Parathyroid adenoma (tissue), 2 donors: ENCODE results near the gene LHX1.

ENCODE experiments used
- H2AFZ ChIP-seq: fragments of 300-600 bp; sonication (generic); one replicate; pipeline ENCODE4 v1.7.0; 2017; ENCODE audit warnings: antibody characterized with exemption, mild to moderate bottlenecking
- H3K27ac ChIP-seq: fragments of 300-600 bp; sonication (generic); one replicate; pipeline ENCODE4 v1.7.0; 2017
- H3K27me3 ChIP-seq: fragments of 300-600 bp; sonication (generic); one replicate; pipeline ENCODE4 v1.7.0; 2017; ENCODE audit warnings: low read length; ENCODE audit not compliant: control insufficient read depth, insufficient read depth
- H3K36me3 ChIP-seq: fragments of 300-600 bp; sonication (generic); one replicate; pipeline ENCODE4 v1.7.0; 2017; ENCODE audit warnings: low read length; ENCODE audit not compliant: control insufficient read depth, insufficient read depth
- H3K4me1 ChIP-seq: fragments of 300-600 bp; sonication (generic); one replicate; pipeline ENCODE4 v1.7.0; 2017; ENCODE audit warnings: control low read depth
- H3K4me2 ChIP-seq: fragments of 300-600 bp; sonication (generic); one replicate; pipeline ENCODE4 v1.7.0; 2017; ENCODE audit warnings: low read length
- H3K4me3 ChIP-seq: fragments of 300-600 bp; sonication (generic); one replicate; pipeline ENCODE4 v1.7.0; 2017; ENCODE audit warnings: low read depth, low read length
- H3K79me2 ChIP-seq: fragments of 300-600 bp; sonication (generic); one replicate; pipeline ENCODE4 v1.7.0; 2017; ENCODE audit warnings: control low read depth
- H3K9ac ChIP-seq: fragments of 300-600 bp; sonication (generic); one replicate; pipeline ENCODE4 v1.7.0; 2017; ENCODE audit warnings: mild to moderate bottlenecking
- H3K9me3 ChIP-seq: fragments of 300-600 bp; sonication (generic); one replicate; pipeline ENCODE4 v1.7.0; 2017; ENCODE audit warnings: low read length; ENCODE audit not compliant: control insufficient read depth
- TF ChIP-seq, protein P1 (sequence below): fragments of 300-600 bp; sonication (generic); IDR thresholded peaks from one replicate; pipeline ENCODE4 v1.7.0; 2017; ENCODE audit warnings: antibody characterized with exemption, mild to moderate bottlenecking
- donor health status: primary hyperparathyroidism.

The LHX1 gene

DNA sequence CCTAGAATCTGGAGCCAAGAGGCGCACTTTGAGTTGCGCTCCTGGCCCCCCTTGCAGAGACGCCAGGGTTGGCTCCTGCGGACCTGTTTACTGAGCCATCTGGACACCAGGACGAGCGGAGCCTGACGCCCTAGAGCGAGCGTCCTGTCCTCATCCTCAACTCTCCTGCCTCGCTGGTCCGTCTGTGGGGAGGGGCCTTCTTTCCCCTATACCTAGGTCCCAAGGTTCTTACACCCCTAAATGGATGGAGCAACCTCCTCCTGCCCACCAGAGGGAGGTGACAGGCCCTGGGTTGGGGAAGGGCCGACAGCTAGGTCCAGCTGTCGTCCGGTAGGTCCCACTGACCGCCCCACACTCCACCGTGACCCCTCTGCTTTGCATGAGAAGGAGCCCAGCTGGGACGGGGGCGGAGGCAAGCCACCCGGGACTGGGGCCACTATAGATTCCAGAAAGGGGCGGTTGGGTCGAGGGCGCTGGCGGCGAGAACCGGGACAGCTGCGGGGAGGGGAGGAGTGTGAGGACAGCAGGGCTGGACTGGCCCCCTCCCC lies 3.1 kb upstream of the LHX1 start:
- no peak overlapping the region for H2AFZ ChIP-seq
- TF ChIP-seq, protein P1, sequence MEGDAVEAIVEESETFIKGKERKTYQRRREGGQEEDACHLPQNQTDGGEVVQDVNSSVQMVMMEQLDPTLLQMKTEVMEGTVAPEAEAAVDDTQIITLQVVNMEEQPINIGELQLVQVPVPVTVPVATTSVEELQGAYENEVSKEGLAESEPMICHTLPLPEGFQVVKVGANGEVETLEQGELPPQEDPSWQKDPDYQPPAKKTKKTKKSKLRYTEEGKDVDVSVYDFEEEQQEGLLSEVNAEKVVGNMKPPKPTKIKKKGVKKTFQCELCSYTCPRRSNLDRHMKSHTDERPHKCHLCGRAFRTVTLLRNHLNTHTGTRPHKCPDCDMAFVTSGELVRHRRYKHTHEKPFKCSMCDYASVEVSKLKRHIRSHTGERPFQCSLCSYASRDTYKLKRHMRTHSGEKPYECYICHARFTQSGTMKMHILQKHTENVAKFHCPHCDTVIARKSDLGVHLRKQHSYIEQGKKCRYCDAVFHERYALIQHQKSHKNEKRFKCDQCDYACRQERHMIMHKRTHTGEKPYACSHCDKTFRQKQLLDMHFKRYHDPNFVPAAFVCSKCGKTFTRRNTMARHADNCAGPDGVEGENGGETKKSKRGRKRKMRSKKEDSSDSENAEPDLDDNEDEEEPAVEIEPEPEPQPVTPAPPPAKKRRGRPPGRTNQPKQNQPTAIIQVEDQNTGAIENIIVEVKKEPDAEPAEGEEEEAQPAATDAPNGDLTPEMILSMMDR = no peak
- no peaks in the 10 kb centered on the region for H3K79me2 ChIP-seq
- peak overlapping the region; percentile 11 for H3K4me2 ChIP-seq
- peaks cover 55% of the 10 kb centered on the region for H3K27me3 ChIP-seq
- no peak overlapping the region for H3K4me3 ChIP-seq
- H3K9me3 ChIP-seq = no peaks in the 10 kb centered on the region
- no peaks in the 10 kb centered on the region for H3K4me1 ChIP-seq
- no peak overlapping the region for H3K9ac ChIP-seq
- H3K27ac ChIP-seq = no peak overlapping the region
- no peaks in the 10 kb centered on the region for H3K36me3 ChIP-seq

DNA sequence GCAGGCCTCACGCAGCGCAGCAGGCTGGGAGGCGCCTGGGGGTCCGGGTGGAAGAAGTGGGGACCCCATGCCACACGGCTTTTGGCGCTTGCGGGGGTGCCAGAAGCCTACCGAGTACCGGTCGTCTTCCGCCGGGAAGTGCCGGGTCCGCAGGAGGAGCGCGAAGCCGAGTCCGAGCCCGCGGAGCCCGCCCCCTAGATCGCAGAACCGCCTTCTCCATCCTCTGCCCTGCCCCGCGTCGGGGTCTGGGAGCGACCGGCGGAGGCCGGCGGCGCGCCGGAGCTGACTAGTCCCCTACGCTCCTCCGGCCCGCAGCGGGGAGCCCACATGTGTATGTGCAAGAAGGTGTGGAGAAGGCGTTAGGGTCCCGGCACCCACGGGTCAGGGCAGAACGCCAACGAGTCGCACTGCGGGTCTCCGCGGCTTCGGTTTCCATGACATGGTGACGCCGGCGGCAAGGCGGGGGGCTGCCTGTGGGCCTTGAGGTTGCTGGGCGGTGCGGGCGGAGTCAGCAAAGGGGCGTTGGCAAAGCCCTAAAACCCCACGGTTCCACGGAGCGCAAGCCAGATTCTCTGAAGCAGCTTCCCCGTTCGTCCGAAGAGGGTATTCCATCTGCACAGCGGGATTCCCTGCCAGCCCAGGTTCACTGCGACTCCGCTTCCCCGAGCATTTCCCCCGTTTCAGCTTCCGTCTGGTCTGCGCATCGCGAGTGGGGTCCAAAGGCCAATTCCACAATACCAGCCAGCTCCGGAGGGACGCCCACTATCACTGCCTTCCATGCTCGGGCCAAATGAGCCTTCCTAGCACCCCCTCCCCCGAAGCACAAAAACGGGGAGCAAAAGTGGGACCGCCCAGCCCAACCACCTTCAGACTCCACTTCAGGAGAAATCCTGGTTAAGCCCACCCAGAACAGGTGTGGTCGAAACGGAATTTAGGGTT lies 2.3 kb upstream of the LHX1 start:
- TF ChIP-seq, protein P1 = no peak
- H2AFZ ChIP-seq = no peak overlapping the region
- no peak overlapping the region for H3K9ac ChIP-seq
- no peak overlapping the region for H3K27ac ChIP-seq
- no peaks in the 10 kb centered on the region for H3K4me1 ChIP-seq
- H3K4me2 ChIP-seq = no peak overlapping the region
- no peaks in the 10 kb centered on the region for H3K79me2 ChIP-seq
- H3K36me3 ChIP-seq = no peaks in the 10 kb centered on the region
- H3K4me3 ChIP-seq = no peak overlapping the region
- H3K27me3 ChIP-seq = peaks cover 61% of the 10 kb centered on the region
- no peaks in the 10 kb centered on the region for H3K9me3 ChIP-seq

DNA sequence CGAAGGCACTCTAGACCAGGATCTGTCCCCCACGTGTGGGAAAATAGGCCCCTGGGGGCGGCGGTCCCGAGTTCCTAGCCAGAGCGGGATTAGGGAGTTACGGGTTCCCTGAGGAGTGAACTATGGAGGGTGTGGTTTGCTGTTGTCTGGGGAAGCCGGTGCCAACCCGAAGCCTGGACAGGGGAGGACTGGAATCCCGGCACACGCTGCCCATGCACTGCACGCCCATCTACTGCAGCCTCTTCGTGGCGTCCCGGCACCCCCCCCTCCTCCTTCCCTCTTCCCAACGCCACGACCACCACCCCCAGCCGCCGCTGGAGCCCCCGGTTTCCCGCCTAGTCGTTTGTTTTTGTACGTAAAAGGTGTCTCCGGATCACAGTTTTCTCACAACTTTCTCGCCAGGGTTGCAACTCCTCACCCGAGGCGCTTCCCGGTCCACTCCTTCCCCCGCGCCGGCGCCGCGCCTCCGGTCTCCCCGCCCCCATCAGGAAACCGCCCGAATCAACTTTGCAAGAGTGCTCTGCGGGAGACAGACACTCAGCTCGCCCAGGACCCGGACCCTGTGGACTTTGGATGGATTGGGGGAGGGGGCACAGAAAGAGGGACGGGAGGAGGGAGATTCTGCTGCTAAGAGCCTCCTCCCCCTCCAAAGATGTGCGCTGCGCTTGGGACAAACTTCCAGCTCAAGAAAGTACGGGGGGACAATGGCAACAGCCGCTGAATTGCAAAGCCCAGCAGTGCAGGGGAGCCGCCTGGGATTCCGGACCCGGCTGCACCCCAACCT lies 1.4 kb upstream of the LHX1 start:
- no peaks in the 10 kb centered on the region for H3K4me1 ChIP-seq

DNA sequence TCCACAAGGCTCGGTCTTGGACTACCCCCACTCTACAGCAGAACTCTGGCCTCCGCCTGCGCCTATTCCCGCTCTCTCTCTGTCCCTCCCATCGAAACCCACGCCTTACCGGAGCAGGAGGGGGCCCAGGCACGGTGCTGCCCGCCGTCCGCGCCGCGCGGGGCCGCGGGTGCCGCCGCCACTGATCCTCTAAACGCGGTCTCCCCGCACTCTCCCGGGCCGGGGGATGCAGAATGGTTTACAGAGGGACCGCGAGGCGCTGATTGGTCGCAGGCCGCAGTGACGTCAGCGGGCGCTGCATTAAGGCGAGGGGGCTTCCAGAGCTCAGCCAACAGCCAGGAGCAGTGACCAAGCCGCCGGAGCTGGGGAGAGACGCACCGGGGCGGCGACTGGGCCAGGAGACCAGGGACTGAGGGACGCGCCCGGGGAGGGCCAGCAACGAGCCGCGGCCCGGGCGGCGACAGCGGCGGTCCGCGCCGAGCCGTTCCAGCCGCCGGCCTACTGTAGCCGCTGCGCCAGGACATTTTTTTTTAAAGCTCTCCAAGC lies 747 bp upstream of the LHX1 start:
- peak overlapping the region; percentile 15 for H3K4me2 ChIP-seq
- H3K27me3 ChIP-seq = peaks cover 62% of the 10 kb centered on the region

More for the DNA sequence above, 1.4 kb upstream of the LHX1 start:
- no peaks in the 10 kb centered on the region for H3K36me3 ChIP-seq
- no peak overlapping the region for H3K4me3 ChIP-seq
- peak overlapping the region; percentile 15 for H3K4me2 ChIP-seq
- H3K9me3 ChIP-seq = no peaks in the 10 kb centered on the region
- H3K9ac ChIP-seq = no peak overlapping the region
- no peaks in the 10 kb centered on the region for H3K79me2 ChIP-seq
- H3K27ac ChIP-seq = no peak overlapping the region
- H2AFZ ChIP-seq = no peak overlapping the region
- peaks cover 61% of the 10 kb centered on the region for H3K27me3 ChIP-seq
- TF ChIP-seq, protein P1 = no peak

More for the DNA sequence above, 747 bp upstream of the LHX1 start:
- TF ChIP-seq, protein P1 = no peak
- Histone ChIP-seq H2AFZ (no peak overlapping the region), H3K79me2 (no peaks in the 10 kb centered on the region), H3K4me1 (no peaks in the 10 kb centered on the region), H3K9me3 (no peaks in the 10 kb centered on the region), H3K4me3 (no peak overlapping the region), H3K9ac (no peak overlapping the region), H3K36me3 (no peaks in the 10 kb centered on the region), H3K27ac (no peak overlapping the region)
